Panc1 (cell line): ENCODE measurements around the gene DEPP1. TPM values are rescaled to one million over a fixed set of nuclear protein-coding genes. Genes with fewer than 3 reads are reported as not detected.

Source experiments
- ATAC-seq: fragments of 200-7000 bp; cut with Tn5 transposase; 2 replicates; pipeline ENCODE4 v1.9.1; 2020; ENCODE audit warnings: mild to moderate bottlenecking, moderate library complexity
- BruUV-seq: library from RNA; stranded (reverse); fragments of 400-500 nt; replicated peaks from 2 replicates; lab custom pipeline; 2021; lab: Mats Ljungman, UMichigan
- CTCF ChIA-PET: fragments of 300-600 bp; sonication (Branson Sonifier 250); formaldehyde crosslinking; loops from one replicate; lab custom pipeline; 2022; ENCODE audit warnings: antibody characterized with exemption; lab: Charles Lee
- POLR2A ChIA-PET: fragments of 300-600 bp; sonication (Branson Sonifier 250); formaldehyde crosslinking; loops from one replicate; lab custom pipeline; 2022; ENCODE audit warnings: antibody characterized with exemption; lab: Charles Lee
- DNase-seq: peaks from one replicate; pipeline ENCODE4 v3.0.0-alpha.2; 2010; ENCODE audit warnings: low read depth, low spot score
- H3K27ac ChIP-seq: 2 replicates; pipeline ENCODE4 v1.5.1; 2011; ENCODE audit warnings: mild to moderate bottlenecking, low read length, inconsistent platforms
- H3K27me3 ChIP-seq: fragments of 200-500 bp; sonication (Bioruptor generic); 2 replicates; pipeline ENCODE4 v1.6.0; 2014; ENCODE audit warnings: low read length, inconsistent platforms; ENCODE audit not compliant: control insufficient read depth, insufficient read depth
- H3K36me3 ChIP-seq: fragments of 200-500 bp; sonication (Bioruptor generic); 2 replicates; pipeline ENCODE4 v1.5.1; 2014; ENCODE audit warnings: inconsistent platforms, mild to moderate bottlenecking, low read length, moderate library complexity; ENCODE audit not compliant: control insufficient read depth, insufficient read depth
- H3K4me1 ChIP-seq: 2 replicates; pipeline ENCODE4 v1.5.1; 2011; ENCODE audit warnings: inconsistent platforms, mild to moderate bottlenecking, low read length, moderate library complexity; ENCODE audit not compliant: control insufficient read depth, insufficient read depth
- H3K4me3 ChIP-seq, 2 experiments: 2 replicates each; pipeline ENCODE4 v1.5.1; 2011 to 2012; ENCODE audit warnings: low read depth in 2 of 2, low read length in 2 of 2, mild to moderate bottlenecking in 2 of 2, inconsistent platforms in 1 of 2, moderate library complexity in 1 of 2
- H3K9me3 ChIP-seq: fragments of 200-500 bp; sonication (Bioruptor generic); 2 replicates; pipeline ENCODE4 v1.5.1; 2014; ENCODE audit warnings: low read depth, mild to moderate bottlenecking, inconsistent platforms, low read length, moderate library complexity; ENCODE audit not compliant: control insufficient read depth, insufficient read depth
- CTCF ChIP-seq: fragments of 450-650 bp; IDR thresholded peaks from 2 replicates; pipeline ENCODE4 v1.5.1; 2017; ENCODE audit warnings: mild to moderate bottlenecking
- POLR2AphosphoS5 ChIP-seq: IDR thresholded peaks from 2 replicates; pipeline ENCODE4 v1.6.1; 2012; ENCODE audit warnings: mild to moderate bottlenecking, low read depth, low read length, moderate library complexity
- REST ChIP-seq, 2 experiments: IDR thresholded peaks; 2 replicates each; pipeline ENCODE4 v1.6.1; 2011 to 2012; ENCODE audit warnings: low read depth in 2 of 2, control low read depth in 1 of 2, low read length in 1 of 2, mild to moderate bottlenecking in 1 of 2, moderate library complexity in 1 of 2; ENCODE audit not compliant: insufficient read depth in 1 of 2
- SIN3A ChIP-seq: IDR thresholded peaks from 2 replicates; pipeline ENCODE4 v1.6.1; 2012; ENCODE audit warnings: low read depth, mild to moderate bottlenecking, low read length, moderate library complexity, borderline replicate concordance; ENCODE audit not compliant: insufficient read depth
- TCF7L2 ChIP-seq: IDR thresholded peaks from 2 replicates; pipeline ENCODE4 v1.6.1; 2011; ENCODE audit warnings: mild to moderate bottlenecking, low read depth, low read length, inconsistent platforms
- in situ Hi-C: cut with HindIII; loops from 2 replicates; pipeline ENCODE4 v1.10.0; 2016; ENCODE audit warnings: low sequenced_read_pairs, low pct_unique_long_range_greater_than_20kb
- intact Hi-C: fragments of 100-400 bp; cut with micrococcal nuclease; formaldehyde crosslinking; loops from one replicate; pipeline ENCODE4 v1.10.0; 2022; ENCODE audit not compliant: unreplicated experiment
- total RNA-seq: library from RNA; stranded (reverse); gene quantifications from one replicate; pipeline ENCODE4 v1.2.1, GENCODE V29; 2021; ENCODE audit not compliant: unreplicated experiment

DEPP1 gene
- total RNA-seq, 1 experiment from 2014 or later, result 16.6 TPM

DNA sequence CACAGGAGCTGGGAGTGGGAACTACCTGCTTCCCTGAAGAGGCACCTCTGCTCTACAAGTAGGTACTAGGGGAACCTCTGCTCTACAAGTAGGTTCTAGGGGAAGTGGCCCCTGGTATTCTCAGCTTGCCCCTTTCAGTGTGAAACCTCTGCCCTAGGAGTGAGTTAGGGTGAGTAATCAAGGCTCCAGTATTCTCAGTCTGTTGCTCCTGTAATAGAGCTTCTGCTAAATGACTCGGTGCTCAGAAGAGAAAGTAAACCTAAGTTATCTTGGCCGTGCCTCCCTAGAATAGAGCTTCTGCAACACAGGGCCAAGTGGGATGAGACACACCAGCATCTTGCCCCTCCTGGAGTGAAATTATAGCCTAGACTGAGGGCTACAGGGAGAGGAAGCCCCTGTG lies 32.4 kb downstream of the DEPP1 start:
- no peak for DNase-seq
- no peak for ATAC-seq
- no peaks in the 10 kb centered on the region for H3K36me3 ChIP-seq
- ChIA-PET CTCF (no interaction called here), POLR2A (no interaction called here)
- no peaks in the 10 kb centered on the region for H3K4me1 ChIP-seq
- no TSS peak for BruUV-seq
- intact Hi-C loops (no loop called here), in situ Hi-C loops (no loop called here)
- no peak overlapping the region for H3K4me3 ChIP-seq
- H3K27ac ChIP-seq, result no peak overlapping the region
- peaks cover 14% of the 10 kb centered on the region; the same call in 1 of the 2 replicates for H3K9me3 ChIP-seq
- no peaks in the 10 kb centered on the region for H3K27me3 ChIP-seq
- TF ChIP-seq TCF7L2, result no peak
- no peak for TF ChIP-seq SIN3A
- no peak for TF ChIP-seq REST (IDR thresholded peaks at IDR 0.05; ENCODE audit: insufficient read depth in 1 of 2, low read depth in 2 of 2, low read length in 1 of 2)
- no peak for TF ChIP-seq CTCF
- no peak for TF ChIP-seq POLR2AphosphoS5

DNA sequence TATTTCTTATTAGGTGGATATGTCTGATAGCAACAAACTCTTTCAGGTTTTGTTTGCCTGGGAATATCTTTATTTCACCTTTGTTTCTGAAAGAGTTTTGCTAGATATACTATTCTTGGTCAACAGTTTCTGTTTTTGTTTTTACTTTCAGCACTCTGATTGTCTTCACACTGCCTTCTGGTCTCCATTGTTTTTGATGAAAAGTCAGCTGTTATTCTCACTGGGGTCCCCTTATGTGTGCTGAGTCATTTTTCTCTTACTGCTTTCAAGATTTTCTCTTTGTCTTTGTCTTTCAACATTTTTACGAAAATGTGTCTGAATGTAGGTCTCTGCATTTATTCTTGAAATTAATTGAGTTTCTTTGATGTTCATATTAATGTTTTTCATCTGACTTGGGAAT lies 34.3 kb downstream of the DEPP1 start:
- Histone ChIP-seq H3K27me3 (no peaks in the 10 kb centered on the region), H3K36me3 (no peaks in the 10 kb centered on the region), H3K27ac (no peak overlapping the region), H3K9me3 (peaks cover 14% of the 10 kb centered on the region; the same call in 1 of the 2 replicates), H3K4me1 (no peaks in the 10 kb centered on the region), H3K4me3 (no peak overlapping the region)
- ATAC-seq, result no peak
- in situ Hi-C loops (no loop called here), intact Hi-C loops (no loop called here)
- TF ChIP-seq TCF7L2 (no peak), POLR2AphosphoS5 (no peak), REST (IDR thresholded peaks at IDR 0.05; ENCODE audit: insufficient read depth in 1 of 2, low read depth in 2 of 2, low read length in 1 of 2) (no peak), CTCF (no peak), SIN3A (no peak)
- ChIA-PET POLR2A (no interaction called here), CTCF (interaction anchor here (1.8 kb wide), 1 partner anchor 11 kb away, joined by 4 read pairs; no protein-coding TSS in a partner anchor)
- no TSS peak for BruUV-seq
- DNase-seq, result no peak
